Measurements from ENCODE around the gene ZNF428.
"Not testable (repeated sequence)": the region's sequence is repeated elsewhere in the genome, so short reads cannot be mapped to it uniquely, and the experiment has no call there.

ZNF428 gene

DNA sequence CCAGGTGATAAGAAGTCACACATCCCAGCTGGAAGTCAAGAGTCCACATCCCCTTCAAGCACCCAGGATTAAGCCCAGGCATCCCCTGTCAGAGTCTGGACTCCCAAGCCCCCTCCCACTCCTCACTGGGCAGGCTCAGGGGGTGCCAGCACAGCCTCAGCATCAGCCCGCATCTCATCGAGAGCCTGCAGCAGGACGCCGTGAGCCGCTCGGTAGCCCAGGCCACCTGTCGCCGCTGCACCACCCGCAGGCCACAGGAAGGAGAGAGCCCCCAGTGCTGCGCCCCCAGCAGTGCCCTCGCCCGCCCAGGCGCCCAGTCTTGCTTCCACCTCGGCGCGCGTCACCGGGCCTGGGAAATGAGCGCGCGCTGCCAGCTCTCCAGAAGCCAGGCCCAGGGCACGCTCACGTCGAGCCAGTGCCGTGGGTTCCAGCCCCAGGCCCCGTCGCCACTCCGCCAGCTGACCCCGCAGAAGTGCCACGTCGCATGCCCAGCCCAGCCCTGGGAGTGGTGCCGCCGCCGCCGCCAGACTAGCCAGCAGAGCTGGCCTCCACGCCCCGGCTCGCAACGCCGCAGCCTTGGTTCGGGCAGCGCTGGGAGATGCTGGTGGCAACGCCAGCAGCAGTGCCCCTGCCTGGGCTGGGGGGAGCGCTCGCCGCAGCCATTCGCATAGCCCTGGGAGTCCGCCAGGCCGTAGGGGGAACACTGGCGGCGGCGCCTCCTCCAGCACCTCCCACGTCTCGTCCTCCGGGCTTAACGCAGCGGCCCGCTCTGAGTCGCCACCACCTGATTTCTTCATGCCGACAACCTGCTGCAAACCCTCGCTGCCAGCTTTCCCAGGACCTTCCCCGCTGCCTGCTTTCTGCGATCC, 27.3 kb downstream of the ZNF428 start:
- DNase-seq, result no peak

DNA sequence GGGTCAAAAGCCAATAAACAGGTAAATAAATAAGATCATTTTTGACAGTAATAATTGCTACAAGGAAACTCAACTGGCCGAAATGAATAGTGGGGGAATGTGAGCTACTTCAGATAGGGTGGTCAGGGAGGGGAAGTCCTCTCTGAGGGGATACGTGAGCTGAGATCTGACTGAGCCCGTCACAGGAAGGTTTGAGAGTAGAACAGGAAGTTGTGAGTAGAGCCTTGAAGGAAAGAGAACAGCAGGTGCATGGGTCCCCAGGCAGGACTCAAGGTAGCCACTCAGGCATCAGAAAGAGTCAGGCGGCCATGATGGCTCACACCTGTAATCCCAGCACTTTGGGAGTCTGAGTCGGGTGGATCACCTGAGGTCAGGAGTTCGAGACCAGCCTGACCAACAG, 29.8 kb downstream of the ZNF428 start:
- DNase-seq, result no peak

- no peak for DNase-seq
These were observed 30.2 kb downstream of the ZNF428 start for GRCh38 chr19:43589277-43589676.

DNA sequence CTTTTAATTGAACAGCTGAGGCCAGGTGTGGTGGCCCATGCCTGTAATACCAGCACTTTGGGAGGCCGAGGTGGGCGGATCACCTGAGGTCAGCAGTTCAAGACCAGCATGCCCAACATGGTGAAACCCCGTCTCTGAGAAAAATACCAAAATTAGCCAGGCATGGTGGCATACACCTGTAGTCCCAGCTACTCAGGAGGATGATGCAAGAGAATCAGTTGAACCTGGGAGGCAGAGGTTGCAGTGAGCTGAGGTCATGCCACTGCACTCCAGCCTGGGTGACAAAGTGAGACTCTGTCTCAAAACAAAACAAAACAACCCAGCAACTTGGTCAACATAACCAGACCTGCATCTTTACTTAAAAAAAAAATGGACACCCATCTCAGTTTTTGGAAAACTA, 32.4 kb downstream of the ZNF428 start:
- not testable (repeated sequence) for DNase-seq

GRCh38 chr19:43586346-43586745, 33.1 kb downstream of the ZNF428 start:
- DNase-seq, result no peak

DNA sequence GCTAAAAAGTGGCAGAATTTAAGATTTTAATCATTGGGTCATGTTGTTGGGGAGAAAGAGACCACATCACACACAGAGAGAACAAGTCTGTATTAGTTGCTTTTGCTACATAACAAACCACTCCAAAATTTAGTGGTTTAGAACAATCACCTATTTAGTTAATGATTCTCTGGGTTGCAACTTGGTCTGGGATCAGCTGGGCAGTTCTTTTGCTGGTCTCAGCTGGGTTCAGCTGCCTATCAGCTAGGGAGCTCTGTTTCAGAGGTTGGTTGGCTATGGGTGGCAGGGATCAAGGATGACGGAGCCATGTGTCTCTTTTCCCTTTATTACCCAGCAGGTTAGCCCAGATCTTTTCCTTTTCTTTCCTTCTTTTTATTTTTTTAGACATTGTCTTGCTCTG, 34.9 kb downstream of the ZNF428 start:
- DNase-seq, result no peak

DNA sequence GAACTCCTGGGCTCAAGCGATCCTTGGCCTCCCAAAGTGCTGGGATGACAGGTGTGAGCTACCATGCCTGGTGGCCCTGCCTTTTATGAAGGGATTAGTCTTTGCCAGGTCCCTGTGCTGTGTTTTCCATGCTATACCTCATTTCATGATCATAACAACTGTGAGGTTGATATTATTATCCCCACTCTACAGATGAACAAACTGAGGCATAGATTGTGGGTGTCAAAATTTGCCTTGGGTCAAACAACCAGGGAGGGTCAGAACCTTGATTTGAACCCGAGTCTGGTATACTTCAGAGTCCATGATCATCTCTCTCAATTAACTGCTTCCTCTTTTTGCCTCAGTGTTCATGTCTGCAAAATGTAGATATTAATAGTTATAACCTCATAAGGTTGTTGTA, 36.9 kb downstream of the ZNF428 start:
- DNase-seq, result no peak

GRCh38 chr19:43581467-43581866, 38.0 kb downstream of the ZNF428 start:
- no peak for DNase-seq

DNA sequence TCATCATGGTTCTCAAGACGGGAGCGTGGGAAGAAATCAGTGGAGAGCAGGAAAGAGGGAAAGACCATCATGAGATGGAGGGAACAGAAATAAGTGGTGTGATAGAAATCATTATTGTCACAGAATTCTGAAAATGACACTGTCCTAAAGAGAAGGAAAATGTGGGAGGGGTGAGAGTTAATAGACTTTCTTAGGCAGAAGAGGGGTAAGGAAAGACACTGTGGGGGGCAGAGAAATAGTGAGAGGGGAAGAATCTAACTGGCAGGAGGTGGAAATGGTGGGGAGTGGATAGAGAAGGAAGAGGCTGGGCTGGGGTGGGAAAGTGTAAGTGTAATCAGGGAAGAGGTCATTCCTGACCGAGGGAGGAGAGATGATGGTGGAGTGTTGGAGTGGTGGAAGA, 40.6 kb downstream of the ZNF428 start:
- DNase-seq, result no peak

DNA sequence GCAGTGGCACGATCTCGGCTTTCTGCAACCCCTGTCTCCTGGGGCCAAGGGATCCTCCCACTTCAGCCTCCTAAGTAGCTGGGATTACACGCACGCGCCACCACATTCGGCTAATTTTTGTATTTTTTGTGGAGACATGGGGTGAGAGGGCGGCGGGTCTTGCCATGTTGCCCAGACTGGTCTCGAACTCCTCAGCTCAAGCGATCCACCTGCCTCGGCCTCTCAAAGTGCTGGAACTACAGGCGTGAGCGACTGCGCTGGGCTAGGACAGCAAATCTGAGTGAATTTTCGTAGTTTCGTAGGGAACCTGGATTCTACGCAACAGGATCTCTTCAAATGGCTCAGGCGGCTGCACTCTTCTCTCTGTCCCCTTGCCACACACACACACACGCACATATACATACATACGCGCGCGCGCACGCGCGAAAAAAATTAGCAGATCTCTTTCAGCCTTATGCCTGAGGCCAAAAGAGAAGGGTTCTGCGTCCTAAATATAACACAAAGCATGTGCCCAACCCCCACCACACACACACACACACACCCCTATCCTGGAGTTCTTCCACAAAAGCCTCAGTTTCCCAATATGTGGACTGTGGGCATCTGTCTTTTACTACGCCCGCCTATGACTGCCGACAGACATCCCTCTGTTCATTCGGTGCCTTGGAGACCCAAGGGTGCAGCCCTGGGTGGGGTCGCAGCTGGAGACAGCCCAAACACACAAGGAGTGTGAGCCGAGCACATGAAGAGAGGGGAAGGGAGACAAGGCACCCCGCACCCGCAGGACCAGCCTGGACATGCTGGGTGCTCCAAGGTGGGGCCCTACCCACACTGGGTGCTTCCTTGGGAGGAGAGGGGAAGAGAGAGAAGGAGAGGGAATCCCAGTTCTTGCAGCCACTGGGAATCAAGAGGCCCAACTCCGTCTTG, 43.2 kb downstream of the ZNF428 start:
- DNase-seq, result no peak

- peak; percentile 87 for DNase-seq
These were observed 44.1 kb downstream of the ZNF428 start, which contains the start of the genes PINLYP and XRCC1 for GRCh38 chr19:43575156-43575950. PINLYP (plus strand) TSS chr19:43575801; CDS start chr19:43577192, 1,391 bp downstream. XRCC1 (minus strand) TSS chr19:43575527; CDS start chr19:43575458, 69 bp downstream.

DNA sequence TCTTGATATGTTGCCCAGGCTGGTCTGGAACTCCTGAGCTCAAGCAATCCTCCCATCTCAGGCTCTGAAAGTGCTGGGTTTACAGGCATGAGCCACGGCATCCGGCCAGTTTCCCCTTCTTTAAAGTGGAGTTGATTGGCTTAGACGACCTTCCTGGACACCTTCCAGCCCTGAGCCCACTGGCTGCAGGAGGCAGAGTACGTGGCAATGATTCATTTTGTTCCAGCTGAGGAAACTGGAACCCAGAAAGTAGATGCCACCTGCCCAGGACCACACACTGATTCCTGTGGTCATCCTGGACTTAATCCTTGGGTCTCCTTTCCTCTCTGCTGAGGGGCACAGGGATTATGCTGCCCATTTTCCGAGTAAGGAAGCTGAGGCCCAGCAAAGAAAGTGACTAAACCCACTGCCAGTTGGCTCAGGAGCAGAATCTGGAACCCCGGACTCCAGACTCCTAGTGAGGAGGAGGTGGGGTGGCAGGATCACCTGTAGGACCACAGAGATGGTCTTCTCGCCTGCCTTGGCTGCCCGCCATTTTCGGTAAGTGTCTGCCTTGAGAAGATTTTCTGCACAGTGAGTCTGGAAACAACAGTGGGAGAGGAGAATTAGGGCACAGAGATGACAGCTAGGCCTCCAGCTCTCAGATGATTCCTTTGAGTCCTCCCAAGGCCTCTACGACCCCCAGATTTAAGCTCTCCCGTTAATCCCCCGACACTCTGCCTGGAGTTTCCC, 44.8 kb downstream of the ZNF428 start:
- DNase-seq, result no peak

DNA sequence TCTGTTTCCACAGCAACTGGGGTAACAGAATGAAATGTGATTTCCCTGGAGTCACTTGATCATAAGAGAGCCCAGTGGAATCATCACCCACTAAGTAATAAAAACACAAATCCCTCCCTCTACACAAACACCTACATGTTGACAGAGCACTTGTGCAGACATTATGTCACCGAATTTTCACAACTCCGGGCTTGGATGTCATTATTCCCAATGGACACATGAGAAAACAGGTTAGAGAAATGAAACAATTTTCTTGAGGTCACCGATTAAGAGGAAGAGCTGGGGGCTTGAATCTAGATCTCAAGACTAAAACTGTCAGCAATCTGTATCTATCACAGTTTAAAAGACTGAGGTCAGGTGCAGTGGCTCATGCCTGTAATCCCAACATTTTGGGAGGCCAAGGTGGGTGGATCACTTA, 47.2 kb downstream of the ZNF428 start:
- DNase-seq, result no peak

- no peak for DNase-seq
These were observed 49.1 kb downstream of the ZNF428 start for GRCh38 chr19:43570174-43570791.

DNA sequence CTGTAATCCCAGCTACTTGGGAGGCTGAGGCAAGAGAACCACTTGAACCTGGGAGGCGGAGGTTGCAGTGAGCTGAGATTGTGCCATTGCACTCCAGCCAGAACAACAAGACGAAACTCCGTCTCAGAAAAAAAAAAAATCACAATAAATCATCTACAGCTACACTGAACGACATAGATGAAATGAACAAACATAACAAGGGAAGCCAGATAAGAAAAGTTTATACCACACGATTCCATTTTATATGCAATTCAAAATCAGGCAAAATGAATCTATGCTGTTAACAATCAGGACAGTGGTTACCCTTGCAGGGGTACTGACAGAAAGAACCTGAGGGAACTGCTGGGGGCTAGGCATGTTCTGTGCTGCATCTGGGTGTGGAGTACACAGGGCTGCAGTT, 49.8 kb downstream of the ZNF428 start:
- no peak for DNase-seq

DNA sequence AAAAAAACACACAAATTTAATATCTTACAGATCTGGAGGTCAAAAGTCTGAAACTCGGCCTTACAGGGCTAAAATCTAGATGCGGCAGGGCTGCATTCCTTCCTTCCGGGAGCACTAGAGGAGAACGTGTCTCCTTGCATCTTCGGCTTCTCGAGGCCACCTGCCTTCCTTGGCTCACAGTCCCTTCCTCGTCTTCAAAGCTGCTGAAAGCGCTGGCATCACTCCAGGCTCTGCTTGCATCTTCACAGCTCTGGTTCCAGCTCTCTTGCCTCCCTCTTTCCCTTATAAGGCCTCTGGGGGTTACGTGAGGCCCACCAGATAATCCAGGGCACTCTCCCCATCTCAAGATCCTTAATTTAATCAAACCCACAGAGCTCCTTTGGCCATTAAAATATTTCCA, 54.6 kb downstream of the ZNF428 start:
- DNase-seq, result no peak

DNA sequence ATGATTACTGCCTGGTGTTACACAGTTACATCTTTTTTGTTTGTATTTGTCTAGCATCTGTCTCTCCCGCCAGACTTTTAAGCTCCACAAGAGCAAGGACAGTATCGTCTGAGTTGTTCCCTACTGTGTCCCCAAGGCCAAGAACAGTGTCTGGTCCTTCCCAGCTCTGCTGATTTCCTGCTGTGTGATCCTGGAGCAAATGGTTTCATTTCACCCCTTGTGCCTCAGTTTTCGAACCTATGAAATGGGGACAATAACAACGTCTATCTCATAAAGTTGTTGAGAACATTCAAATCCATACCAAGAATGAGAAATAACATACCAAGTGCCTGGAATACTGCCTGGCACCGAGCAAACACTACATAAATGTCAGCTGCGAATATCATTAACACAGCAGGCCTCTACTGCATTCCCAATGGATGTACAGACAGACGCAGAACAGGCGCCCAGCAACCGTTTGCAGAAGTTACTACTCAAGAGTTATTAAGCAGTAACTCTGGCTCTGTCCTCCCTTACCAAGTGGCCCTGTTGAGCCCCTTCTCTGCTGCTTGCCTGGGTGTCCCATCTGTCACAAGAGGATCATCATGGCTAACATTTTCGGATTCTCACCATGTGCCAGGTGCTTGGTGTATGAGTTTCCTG, 55.5 kb downstream of the ZNF428 start:
- DNase-seq, result no peak

- peak; percentile 49 for DNase-seq
These were observed 56.7 kb downstream of the ZNF428 start for GRCh38 chr19:43562698-43563241.

- DNase-seq, result no peak
These were observed 57.2 kb downstream of the ZNF428 start for GRCh38 chr19:43562226-43562697.

DNA sequence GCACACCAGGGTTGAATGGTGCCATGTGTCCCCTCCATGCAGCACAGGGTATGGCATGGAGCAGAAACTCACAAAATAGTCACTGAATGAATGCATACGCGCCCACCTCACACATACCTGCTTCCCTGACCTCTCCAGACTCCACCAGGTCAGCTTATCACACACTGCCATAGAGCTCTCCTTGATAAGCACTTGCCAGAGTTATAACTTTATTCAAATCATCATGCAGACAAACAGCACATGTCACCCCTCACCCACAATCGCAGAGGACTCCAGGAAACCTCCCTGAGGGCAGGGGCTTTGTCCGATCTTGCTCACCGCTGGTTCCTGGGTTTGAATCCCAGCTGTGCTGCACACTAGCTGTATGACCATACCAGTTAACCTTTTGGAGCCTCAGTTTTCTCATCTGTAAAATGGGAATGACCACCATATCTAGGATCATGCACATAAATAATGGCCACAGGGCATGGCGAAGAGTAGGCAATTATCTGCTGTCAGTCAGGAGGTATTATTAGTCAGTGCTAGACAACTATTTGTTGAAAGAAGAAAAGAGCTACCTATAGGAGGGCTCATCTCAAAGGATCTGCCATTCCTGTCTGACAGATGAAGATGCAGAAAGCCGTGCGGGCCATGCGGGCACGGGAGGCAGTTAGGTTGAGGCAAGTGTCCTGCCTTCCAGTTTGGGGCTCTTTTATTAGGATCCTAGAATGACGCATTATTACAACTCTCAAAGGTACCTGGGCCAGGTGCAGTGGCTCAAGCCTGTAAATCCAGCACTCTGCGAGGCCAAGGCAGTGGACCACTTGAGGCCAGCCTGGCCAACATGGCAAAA, 58.1 kb downstream of the ZNF428 start:
- DNase-seq, result no peak

All from activated T-cell treated with anti-CD3 and anti-CD28 coated beads for 4 hours (primary cell).